SU-DHL-6 (cell line): Measurements from ENCODE around the gene HOOK2.

ENCODE experiments used
- EZH2phosphoT487 ChIP-seq: fragments of 200-600 bp; sonication (generic), shearing (Covaris generic); conservative IDR thresholded peaks from 2 replicates; pipeline ENCODE4 v1.6.1; 2018; ENCODE audit warnings: mild to moderate bottlenecking, antibody characterized with exemption, low read length, moderate library complexity, mixed read lengths
- TF ChIP-seq, protein P1 (sequence below): fragments of 200-600 bp; sonication (generic); IDR thresholded peaks from one replicate; pipeline ENCODE4 v1.5.1; 2017; ENCODE audit warnings: antibody characterized with exemption, mild to moderate bottlenecking, low read length, moderate library complexity; ENCODE audit not compliant: insufficient read depth, poor library complexity, severe bottlenecking

DNA sequence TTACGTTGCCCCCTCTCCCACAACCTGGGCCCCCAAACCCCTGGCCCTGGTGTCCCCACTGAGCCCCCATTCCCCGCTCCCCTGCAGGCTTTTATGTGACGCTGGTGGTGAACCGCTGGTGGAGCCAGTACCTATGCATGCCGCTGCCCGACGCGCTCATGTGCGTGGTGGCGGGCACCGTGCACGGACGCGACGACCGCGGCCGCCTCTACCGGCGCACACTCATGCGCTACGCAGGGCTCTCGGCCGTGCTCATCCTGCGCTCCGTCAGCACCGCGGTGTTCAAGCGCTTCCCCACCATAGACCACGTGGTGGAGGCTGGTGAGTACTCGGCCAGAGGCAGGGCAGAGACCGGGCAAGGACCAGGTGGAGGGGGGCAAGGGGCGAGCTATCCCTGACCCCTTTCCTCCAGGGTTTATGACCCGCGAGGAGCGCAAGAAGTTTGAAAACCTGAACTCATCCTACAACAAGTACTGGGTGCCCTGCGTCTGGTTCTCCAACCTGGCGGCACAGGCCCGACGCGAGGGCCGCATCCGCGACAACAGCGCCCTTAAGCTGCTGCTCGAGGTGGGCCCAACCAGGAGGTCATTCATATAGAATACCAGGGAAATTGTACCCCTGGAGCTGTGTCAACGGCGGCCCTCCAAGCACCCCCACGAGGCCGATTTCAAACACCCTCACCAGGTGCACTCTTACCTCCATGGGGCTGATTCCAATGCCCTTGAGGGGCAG is 20.7 kb downstream of the HOOK2 start:
- TF ChIP-seq, protein P1, sequence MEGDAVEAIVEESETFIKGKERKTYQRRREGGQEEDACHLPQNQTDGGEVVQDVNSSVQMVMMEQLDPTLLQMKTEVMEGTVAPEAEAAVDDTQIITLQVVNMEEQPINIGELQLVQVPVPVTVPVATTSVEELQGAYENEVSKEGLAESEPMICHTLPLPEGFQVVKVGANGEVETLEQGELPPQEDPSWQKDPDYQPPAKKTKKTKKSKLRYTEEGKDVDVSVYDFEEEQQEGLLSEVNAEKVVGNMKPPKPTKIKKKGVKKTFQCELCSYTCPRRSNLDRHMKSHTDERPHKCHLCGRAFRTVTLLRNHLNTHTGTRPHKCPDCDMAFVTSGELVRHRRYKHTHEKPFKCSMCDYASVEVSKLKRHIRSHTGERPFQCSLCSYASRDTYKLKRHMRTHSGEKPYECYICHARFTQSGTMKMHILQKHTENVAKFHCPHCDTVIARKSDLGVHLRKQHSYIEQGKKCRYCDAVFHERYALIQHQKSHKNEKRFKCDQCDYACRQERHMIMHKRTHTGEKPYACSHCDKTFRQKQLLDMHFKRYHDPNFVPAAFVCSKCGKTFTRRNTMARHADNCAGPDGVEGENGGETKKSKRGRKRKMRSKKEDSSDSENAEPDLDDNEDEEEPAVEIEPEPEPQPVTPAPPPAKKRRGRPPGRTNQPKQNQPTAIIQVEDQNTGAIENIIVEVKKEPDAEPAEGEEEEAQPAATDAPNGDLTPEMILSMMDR, result no peak
- TF ChIP-seq EZH2phosphoT487, result no peak
